CD4-positive, alpha-beta T cell treated with Interleukin-4 for 1 hour (primary cell): Measurements from ENCODE around the gene XKR7.
A peak's percentile ranks its signal among the peaks of the same experiment; 100 is the strongest.

ENCODE experiments used
- DNase-seq, 2 donors: peaks; one replicate each; pipeline ENCODE4 v3.0.0-alpha.2; 2020 to 2022

The XKR7 gene

DNA sequence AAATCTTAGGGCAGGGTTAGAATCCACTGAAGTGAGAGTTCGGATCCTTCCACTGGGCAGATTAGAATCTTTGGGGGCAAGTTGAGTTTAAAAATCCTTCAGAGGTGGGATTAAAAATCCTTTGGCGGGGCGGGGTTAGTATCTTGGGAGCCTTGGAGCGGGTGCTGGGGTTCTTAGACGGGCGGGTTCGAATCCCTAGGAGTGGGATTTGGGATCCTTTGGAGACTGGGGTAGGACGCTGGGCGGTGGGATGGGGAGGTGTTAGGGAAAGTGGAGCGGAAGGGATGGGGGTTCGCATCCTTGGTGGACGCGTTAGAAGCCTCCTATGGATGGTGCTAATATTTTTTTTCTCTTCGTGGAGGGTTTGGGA lies 83.8 kb downstream of the XKR7 start:
- DNase-seq: no peak

- peak in 1 of 2 donors; percentile 68 for DNase-seq
These were observed 84.3 kb downstream of the XKR7 start, which contains the start of gene HCK for GRCh38 chr20:32052090-32052777. HCK (plus strand) TSS chr20:32052242.

DNA sequence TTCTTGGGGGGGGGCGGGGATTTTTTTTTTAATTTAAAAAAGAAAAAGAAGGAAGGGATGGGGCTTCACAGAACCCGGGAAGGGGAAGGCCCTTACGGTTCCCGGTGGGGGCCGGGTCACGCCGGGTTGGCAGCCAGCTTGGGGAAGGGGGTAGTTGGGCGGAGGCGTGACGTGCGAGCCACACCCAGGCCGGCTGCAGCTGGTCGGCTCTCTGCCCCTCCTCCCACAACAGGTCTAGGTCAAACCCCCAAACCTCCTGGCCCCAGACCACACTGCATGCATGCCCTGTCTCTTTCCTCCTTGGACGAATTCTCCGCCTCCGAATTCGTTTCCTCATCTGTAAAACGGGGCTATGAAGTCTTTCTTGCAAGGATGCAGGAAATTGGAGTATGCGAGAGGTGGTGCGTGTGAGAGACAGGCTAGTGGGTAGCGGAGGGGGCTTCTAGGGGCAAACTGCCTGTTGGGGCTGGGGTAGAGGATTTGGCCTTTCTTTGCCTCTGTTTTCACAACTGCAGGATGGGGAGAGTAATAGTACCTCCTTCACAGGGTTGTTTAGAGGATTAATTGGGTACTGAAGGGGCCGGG lies 84.9 kb downstream of the XKR7 start:
- DNase-seq: peak; percentile 33 to 84
